ENCODE measurements around the gene PRUNE1. TPM values are rescaled to one million over a fixed set of nuclear protein-coding genes. Genes with fewer than 3 reads are reported as not detected.

Gene PRUNE1, protein sequence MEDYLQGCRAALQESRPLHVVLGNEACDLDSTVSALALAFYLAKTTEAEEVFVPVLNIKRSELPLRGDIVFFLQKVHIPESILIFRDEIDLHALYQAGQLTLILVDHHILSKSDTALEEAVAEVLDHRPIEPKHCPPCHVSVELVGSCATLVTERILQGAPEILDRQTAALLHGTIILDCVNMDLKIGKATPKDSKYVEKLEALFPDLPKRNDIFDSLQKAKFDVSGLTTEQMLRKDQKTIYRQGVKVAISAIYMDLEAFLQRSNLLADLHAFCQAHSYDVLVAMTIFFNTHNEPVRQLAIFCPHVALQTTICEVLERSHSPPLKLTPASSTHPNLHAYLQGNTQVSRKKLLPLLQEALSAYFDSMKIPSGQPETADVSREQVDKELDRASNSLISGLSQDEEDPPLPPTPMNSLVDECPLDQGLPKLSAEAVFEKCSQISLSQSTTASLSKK
- 10.3 and 11.6 TPM in 2 replicates for total RNA-seq

DNA sequence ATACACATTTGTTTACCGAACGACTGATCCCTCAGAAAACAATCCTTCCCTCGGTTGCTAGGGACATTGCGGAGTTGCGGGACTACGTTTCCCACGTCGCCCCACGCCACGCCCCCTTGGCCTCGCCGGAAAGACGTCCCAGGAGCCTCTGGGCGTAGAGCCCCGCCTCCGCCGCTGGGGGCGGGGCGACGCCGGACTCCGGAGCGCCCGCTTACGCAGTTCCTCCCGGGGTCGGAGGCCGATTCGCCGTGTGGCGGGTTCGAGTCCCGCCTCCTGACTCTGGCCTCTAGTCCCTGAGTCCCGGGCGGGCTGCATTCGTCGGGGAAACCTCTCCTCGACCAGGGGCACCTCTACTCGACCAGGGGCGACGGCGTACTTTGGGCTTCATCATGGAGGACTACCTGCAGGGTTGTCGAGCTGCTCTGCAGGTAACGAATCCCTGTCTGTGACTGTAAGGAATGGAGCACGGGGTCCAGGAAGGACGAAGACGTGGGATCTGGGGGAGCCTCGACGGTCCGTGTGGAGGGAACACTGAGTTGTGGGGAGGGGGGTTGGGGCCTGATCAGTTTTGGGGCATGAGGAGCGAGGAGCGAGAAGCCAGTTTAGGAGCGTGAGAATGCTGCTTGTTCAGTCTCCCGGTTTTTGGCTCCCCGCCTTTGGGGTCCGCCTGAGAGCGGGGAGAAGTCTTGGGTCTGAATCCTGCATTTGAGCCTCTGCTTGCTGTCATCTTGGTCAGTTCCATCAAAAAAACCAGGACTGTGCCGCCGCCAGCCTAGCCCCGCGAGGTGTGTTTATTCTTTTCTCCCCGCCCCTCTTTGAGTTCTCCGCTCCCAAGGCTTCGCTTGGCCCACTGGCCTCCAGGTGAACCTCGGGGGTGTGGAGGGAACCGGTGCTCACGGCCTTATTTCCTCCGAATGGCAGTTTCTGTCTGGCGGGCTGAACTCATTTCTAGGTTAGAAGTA is at the start of gene PRUNE1:
Gene PRUNE1 (plus strand): TSS at position 206 of the 962 bp plus-strand sequence. CDS start 184 bp downstream, at position 390.

DNA sequence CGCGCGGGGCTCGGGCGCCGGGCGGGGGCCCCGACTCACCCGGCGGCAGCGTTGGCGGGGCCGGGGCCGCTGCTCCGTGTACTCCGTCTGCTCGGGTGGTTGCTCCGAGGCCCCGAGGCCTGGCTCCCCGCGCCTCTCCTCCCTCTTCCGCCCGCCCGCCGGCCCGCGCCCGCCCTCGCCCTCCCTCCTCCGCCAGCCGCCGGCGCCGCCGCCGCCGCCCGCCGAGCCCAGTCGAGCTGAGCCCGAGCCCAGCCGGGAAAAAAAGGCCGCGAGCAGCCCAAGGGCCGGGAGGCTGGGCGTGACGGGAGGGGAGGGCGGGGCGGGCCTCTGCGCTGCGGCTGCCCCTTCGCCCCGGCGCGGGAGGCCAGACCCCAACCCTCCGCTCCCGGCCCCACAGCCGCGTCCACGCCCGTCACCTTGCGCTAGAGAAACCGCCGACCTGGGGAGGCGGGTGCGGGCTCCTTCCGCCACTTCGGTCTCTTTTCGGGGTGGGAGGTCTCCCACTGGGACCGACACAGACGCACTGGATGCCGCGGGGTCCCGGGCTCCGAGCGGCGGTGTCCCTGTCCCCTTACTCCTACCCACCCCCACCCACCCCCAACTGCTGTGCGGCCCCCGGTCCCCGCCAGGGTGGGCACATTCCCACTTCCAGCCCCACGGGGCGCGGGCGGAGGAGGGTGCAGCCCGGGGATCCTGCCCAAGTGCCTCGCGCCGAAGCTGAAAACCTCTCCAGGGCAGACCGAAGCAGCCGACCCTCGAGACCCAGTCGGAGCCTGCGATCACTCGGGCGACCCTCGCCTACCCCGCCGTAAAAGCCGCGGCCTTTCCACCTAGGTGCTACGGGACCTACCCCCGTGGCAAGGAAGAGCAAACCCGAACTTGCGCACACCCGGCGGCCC is 33.4 kb upstream of the PRUNE1 start, which contains the start of gene CERS2:
Gene CERS2 (minus strand): TSS at position 256 of the 899 bp plus-strand sequence. CDS start 5,745 bp downstream, outside the sequence.

DNA sequence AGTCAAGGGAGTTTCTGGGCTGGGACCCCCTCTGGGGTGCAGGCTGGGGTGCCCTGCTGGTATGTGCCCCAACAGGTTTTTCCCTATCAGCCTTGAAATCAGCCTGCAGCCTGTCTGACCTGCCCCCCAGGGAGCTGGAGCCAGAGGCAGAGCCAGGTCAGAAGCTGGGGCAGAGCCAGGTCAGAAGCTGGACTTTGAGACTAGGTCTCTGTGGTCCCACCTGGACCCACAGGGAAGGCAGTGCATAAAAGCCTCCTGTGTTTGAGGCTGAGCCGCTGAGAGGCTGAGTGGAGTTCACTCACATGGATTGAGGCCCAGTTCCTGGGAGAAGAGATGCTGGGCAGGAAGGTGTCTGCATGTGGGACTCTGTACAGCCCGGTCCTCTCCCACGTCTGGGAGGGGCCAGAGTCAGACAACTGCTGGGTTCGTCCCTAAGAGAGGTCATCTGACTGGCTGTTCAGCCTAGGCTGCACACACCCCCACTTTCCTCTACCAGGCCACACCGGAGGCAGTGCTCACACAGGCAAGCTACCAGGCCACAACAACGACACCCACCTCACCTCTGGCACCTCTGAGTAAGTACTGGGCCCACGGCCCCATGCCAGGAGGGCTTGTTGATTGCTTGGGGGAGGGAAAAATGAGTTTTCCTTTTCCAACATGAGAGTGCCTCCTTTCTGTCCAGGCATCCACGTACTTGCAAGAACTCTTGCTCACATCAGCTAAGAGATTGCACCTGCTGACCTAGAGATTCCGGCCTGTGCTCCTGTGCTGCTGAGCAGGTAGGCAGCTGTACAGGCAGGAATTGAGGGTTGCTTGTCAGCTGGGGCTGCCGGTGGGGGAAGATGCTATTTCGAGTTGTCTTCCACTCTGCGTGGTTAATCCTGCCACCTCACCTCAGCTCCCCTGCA is 26.2 kb upstream of the PRUNE1 start, which contains the start of gene ANXA9:
Gene ANXA9 (plus strand): TSS at position 488 of the 908 bp plus-strand sequence. CDS start 814 bp downstream, outside the sequence.

DNA sequence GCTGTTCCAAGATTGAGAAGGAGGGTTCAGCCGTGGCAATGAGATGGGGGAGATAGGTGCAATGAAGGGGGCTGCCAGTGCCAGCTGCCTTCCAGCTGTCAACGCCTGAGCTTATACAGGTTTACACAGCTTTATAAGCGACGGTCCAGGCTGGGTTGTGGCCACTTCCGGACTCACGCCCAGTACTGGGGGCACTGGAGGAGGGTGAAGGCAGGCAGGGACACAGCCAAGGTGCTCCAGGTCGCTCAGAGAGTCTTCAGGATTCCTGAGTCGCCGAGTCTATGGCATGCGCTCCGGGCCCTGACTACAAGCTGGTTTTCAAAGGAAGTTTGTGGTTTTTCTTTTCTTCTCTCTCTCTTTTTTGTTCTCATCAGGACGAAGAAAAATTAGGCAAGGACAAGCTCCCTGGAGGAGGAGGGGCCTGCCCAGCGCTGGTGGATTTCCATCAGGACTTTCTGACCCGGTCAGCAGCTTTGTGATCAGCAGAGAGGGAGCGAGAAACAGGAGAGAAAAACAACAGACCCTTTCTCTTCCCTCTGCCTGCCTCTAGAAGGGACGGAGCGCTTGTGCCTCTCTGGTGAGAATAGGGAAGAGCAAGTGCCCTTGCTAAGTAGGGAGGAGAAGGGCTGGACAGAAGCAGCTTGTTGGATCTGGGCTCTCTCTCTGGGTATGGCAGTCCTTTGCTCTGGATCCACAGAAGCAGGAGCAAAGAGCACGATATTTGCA is 1.8 kb upstream of the PRUNE1 start, which contains the start of gene MINDY1:
Gene MINDY1 (minus strand): TSS at position 576 of the 726 bp plus-strand sequence. CDS start 4,285 bp downstream, outside the sequence.

DNA sequence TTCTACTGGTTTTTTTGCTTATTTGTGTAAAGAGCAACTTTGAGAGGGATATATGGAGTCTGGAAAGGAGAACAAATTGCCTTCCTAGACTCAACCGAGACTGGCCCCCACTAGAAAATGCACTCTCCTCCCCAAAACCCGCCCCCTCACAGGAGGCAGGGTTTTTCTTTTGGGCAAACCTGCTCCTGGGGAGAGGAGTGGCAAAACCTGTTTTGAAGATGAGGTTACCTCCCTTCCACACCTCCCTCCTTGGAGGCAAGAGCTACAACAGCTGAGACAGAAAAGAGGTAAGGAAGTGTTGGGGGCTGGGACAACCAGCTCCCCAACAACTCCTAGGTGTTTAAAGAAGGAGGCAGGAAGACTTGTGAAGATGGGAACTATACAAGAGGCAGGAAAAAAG is 28.1 kb downstream of the PRUNE1 start, which contains the start of gene BNIPL:
Gene BNIPL (plus strand): TSS at position 231 of the 400 bp plus-strand sequence. CDS start 140 bp downstream, at position 371.

DNA sequence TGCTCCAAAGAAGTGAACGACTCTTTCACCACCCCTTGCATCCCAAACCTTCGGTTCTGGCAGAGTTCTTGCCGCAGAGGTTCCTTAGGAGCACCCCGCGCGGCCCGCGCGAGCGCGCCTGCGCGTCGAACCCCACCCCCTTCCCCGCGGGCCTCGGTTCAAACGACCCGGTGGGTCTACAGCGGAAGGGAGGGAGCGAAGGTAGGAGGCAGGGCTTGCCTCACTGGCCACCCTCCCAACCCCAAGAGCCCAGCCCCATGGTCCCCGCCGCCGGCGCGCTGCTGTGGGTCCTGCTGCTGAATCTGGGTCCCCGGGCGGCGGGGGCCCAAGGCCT is 39.3 kb downstream of the PRUNE1 start, which contains the start of gene C1orf56:
Gene C1orf56 (plus strand): TSS at position 161 of the 334 bp plus-strand sequence. CDS start 97 bp downstream, at position 258.

DNA sequence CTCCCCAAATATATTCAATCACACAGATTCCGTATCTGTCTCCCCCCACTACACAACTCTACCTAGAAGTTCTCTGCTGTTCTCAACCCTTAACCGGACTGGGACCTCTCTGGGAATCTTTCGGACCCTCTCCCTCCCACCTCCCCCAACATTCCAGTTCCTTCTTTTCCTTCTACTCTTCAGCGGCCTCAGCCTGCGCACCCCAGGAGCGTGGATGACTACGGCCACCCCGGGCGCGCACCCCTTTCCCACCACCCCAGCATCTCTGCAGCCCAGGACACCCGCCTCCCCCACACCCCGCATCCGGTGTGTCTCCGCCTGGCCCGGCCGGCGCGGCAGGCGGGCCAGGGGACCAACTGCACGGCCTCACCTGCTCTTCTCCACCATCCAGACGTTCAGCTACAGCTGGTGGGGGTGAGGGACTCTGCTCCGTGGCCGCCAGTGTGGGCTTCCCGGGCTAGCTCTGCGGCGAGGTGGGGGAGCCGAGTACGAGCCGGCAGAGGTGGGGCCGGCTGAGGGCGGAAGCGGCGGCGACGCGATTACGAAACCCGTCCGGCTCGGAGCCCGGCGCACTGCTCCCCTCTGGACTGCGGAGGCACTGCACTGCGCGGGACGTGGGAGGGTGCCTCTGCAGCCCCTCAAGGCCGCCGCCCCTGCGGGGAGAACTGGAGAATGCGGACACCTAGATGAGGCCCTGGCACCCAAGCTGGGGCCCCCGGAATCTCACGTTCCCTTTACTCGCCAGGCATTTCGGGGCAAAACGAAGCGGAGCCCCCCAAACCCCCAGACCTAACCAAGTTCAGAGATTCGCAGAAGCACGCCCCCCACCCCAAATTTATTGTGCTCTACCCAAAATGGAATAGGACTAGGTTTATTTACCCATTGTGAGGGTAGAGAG is 51.1 kb downstream of the PRUNE1 start, which contains the start of gene CDC42SE1:
Gene CDC42SE1 (minus strand): TSS at position 514 of the 898 bp plus-strand sequence. CDS start 3,892 bp downstream, outside the sequence.

DNA sequence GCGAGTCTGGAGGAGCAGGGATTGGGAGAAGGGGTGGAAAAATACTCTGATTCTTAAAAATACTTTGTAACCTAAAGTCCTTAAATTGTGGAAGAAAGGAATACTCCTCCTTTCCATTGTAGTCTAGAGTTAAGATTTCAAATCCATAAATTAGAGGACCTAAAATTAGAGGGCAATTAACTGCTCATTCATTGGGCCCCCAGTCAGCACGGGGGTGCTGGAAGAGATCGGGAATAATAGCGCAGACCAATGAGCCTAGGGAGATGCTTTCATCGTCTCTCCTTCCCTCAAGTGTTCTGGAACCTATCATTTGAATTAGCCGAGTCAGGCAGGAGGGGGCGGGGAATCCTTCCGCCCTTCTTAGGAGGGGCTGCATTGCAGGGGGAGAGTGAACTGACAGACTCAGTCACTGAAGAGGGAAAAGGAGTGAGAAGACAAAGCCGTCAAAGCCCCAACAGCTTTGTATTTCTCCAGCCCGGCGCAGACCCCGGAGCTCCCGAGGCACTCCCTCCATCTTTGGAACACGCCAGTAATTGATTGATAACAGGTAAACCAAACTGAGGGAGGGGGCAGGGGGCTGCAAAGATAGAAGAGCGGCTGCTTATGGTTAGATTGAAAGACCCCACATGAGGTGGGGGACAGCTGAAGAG is 51.9 kb downstream of the PRUNE1 start, which contains the start of gene MLLT11:
Gene MLLT11 (plus strand): TSS at position 391 of the 650 bp plus-strand sequence. CDS start 6,828 bp downstream, outside the sequence.

DNA sequence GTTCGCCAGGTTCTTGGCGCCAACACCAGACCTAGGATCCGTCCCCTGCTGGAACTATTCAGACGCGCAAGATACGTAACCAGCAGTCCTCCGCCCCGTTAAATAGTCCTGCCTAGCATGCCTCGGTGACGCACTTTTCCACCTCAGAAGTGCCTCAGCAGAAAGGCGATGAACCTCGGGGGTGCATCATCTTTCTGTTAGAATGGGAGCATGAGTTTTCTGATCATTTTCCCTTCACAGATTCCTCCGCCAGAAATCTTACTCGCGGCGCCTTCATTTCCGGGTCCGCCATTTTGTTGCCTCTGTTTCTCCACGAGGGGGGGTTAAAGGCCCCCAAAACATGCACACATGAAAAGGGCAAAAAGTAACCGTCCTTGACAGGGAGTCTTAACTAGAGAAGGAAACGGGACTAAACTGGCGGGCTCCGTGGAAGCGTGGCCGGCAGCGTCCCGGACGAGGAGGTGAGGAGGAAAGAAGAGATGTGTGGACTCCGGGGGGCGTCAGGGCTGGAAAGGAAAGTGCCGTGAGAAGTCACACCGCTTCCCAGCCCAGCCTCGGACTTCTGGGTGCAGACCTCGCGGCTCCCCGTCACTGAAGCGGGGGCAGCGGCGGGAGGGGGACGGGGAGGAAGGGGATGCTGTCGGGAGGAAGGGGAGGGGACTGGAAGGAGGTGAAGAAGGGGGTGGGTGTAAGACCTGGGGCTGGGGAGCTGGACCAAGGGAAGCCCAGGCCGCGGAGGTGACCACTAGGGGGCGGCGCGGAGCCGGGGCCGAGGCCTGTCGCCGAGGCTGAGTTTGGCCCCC is 62.4 kb downstream of the PRUNE1 start, which contains the start of gene GABPB2:
Gene GABPB2 (plus strand): TSS at position 288 of the 803 bp plus-strand sequence. CDS start 17,429 bp downstream, outside the sequence.

Other genes starting within 250 kb of the PRUNE1 start
- gene CTSS, start 242.7 kb upstream of the PRUNE1 start, total RNA-seq, result 2.1 and 12.4 TPM in 2 replicates
- gene CTSK, start 200.2 kb upstream of the PRUNE1 start, total RNA-seq, result 1.4 and 3.6 TPM in 2 replicates
- gene ARNT, start 131.8 kb upstream of the PRUNE1 start, total RNA-seq, result 20.5 and 30.6 TPM in 2 replicates
- gene CTXND2, start 121.3 kb upstream of the PRUNE1 start, total RNA-seq, result not detected in 2 replicates
- 23.2 and 36.7 TPM in 2 replicates for gene SETDB1, start 82.1 kb upstream of the PRUNE1 start, total RNA-seq
- 83.7 and 101 TPM in 2 replicates for gene CERS2, start 33.6 kb upstream of the PRUNE1 start, total RNA-seq
- 0.50 and 0.68 TPM in 2 replicates for gene ANXA9, start 26.2 kb upstream of the PRUNE1 start, total RNA-seq
- gene MINDY1, start 1.5 kb upstream of the PRUNE1 start, total RNA-seq, result 5.5 and 10.3 TPM in 2 replicates
- gene BNIPL, start 28.1 kb downstream of the PRUNE1 start, total RNA-seq, result 3.3 and 7.5 TPM in 2 replicates
- gene C1orf56, start 39.3 kb downstream of the PRUNE1 start, total RNA-seq, result 0.71 and 1.0 TPM in 2 replicates
- 111 and 152 TPM in 2 replicates for gene CDC42SE1, start 51.2 kb downstream of the PRUNE1 start, total RNA-seq
- gene MLLT11, start 51.9 kb downstream of the PRUNE1 start, total RNA-seq, result 1.7 and 3.3 TPM in 2 replicates
- 17.1 and 27.1 TPM in 2 replicates for gene GABPB2, start 62.3 kb downstream of the PRUNE1 start, total RNA-seq
- 0.34 and 1.3 TPM in 2 replicates for gene SEMA6C, start 138.2 kb downstream of the PRUNE1 start, total RNA-seq
- gene TNFAIP8L2, start 148.2 kb downstream of the PRUNE1 start, total RNA-seq, result not detected in 2 replicates
- 5.8 and 6.5 TPM in 2 replicates for gene LYSMD1, start 157.5 kb downstream of the PRUNE1 start, total RNA-seq
- 24.1 and 24.3 TPM in 2 replicates for gene SCNM1, start 157.7 kb downstream of the PRUNE1 start, total RNA-seq
- 0.21 TPM in 1 of 2 replicates, not detected in the other for gene TMOD4, start 167.5 kb downstream of the PRUNE1 start, total RNA-seq
- gene VPS72, start 181.7 kb downstream of the PRUNE1 start, total RNA-seq, result 48.7 and 56.0 TPM in 2 replicates
- 84.6 and 96.4 TPM in 2 replicates for gene PIP5K1A, start 190.1 kb downstream of the PRUNE1 start, total RNA-seq
- 166 and 202 TPM in 2 replicates for gene PSMD4, start 246.3 kb downstream of the PRUNE1 start, total RNA-seq

All from nasal cavity respiratory epithelium epithelial cell of viscerocranial mucosa (primary cell).